NCI-H1417 (cell line): Measurements from ENCODE around the gene UBE4B.
A peak's percentile ranks its signal among the peaks of the same experiment; 100 is the strongest.
"Not testable (repeated sequence)": the region's sequence is repeated elsewhere in the genome, so short reads cannot be mapped to it uniquely, and the experiment has no call there.

Experiments
- DNase-seq, 3 experiments: peaks; one replicate each; lab custom pipeline; 2025; lab: John Stamatoyannopoulos, UW

UBE4B gene

DNA sequence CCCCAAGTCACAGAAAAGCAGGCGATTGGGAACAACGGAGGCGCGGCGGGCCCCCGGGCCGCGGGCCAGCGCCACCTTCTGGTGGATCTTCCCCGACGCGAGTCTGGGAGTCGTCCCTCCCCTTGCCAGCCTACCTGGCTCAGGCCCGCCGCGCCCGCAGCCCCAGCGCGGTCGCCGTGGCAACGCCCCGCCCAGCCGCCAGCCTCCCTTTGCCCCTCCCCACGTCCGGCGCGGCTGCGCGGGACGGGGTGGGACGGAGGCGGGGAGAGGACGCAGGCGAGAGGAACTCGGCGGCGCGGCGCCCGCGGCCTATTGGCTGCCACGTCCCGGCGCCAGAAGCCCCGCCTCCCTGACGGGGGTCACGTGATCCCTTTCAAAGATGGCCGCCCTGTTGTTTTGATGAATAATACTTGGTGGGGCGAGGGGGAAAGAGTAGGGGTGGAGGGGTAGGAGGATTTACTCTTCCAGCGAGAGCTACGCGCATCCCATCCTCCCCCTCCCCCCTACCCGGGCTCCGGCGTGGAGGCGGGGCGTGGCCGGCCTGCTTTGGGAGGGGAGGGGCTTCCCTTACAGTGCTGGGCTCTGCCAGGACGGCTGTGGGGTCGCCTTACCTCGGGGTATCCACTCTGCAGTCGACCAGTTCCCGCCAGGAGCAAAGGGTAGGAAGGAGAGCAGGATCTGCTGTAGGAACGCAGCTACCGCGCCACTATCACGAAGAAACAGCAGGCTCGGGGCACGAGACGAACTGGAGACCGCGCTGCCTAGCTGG, at the start of gene UBE4B:
Gene UBE4B, plus strand, starts transcription at position 369 of the 769 bp plus-strand sequence. CDS start 713 bp downstream, outside the sequence.
- DNase-seq: peak; percentile 98 to 99 (median 99)

DNA sequence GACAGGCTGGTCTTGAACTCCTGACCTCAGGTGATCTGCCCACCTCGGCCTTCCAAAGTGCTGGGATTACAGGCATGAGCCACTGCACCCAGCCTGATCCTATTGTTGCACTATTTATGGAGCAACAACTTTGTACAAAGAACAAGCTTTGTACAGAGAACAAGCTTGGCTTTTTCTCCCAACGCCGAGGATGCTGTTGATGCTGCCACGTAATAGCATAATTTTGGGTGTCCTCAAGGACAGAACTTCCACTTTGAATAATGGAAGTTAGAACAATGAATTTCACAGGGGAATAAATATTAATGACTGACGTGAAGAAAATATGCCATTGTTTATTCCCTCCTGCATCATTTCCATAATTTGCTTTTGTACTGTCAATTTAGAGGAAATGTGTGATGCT, 48.5 kb upstream of the UBE4B start:
- no peak for DNase-seq

DNA sequence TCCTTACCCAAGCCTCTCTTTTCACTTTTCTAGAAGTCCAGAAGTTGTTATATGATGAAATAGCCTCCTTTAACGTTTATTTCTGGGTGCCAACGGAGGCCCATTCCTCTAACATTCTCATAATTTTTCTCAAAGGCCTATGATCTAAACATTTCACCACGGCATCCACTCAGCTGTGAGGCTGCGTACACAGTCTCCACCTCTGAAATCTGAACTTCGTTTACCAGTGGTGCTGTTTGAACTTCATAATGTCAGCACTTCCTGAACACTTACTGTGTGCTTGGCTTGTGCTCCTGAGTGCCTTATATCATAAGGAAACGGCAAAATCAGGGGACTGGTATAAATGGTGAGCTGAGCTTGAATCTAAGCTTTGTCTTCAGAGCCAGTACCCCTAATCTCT, 47.8 kb upstream of the UBE4B start:
- peak in 1 of 3 experiments; percentile 6 for DNase-seq

DNA sequence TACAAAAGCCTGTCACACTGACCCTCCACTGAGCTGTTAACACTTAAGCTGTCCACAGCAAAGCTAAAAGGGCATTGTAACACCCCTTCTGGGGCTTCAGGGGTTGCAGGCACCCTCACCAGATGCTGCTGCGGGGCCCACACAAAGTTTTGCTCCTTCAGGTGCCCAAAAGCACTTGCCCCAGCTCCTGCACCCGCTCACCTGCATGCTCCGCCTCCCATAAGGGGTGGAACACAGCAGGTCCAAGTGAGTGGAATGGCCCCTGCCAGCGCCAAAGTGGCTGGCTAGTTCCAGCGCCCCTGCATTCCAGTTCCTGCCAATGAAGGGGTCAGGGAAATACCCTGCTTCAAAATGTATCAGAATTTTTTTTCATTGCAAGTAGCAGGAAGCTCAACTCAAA, 43.0 kb upstream of the UBE4B start:
- DNase-seq: no peak

DNA sequence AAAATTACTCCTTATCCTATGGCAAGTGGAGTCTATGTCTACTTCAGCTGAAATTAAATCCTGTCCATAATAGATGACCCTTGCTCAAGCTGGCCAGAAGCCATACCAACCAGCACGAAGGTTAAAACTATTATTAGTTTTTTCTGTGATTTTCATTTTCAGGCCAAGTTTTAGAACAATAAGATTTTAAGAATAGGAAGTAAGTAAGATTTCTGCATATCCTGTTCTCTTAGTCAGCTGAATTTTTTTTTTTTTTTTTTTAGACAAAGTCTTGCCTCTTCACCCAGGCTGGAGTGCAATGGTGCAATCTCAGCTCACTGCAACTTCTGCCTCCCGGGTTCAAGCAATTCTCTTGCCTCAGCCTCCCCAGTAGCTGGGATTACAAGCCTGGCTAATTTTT, 41.8 kb upstream of the UBE4B start:
- DNase-seq: no peak

DNA sequence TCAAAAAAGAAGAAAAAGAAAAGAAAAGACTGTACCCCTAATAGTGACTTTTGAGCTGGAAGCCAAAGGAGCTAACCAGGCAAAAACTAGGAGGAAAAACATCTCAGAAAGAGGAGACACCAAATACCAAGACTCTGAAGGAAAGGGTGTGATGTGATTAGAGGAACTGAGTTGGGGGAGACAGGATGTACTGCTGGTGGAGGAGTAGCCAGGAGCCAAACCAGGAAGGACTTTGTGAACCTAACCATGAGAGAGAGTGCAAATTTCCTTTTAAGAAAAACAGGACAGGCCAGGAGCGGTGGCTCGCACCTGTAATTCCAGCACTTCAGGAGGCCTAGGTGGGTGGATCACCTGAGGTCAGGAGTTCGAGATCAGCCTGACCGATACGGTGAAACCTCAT, 39.8 kb upstream of the UBE4B start:
- DNase-seq: no peak

DNA sequence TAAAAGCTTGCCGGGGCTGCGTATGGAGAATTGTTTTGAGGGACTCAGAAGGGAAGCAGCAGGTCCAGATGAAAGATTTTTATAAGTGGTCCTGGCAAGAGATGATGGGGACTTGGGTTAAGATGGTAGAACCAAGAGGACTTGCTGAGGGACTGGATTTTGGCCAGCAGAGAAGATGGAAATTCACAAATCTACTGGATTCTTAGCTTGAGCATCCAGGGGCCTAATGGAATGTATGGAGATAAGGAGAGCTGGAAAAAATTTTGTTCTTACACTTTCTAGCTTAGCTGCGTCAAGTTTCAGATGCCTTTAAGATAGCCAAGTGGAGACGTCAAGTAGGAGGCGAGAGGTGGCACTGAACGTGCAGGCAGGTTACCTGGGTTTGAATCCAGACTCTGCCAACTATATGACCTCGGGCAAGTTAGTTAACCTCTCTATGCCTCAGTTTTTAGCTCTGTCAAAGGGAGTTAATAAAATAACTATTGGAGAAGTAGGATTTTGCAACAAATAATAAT, 39.1 kb upstream of the UBE4B start:
- DNase-seq: no peak

DNA sequence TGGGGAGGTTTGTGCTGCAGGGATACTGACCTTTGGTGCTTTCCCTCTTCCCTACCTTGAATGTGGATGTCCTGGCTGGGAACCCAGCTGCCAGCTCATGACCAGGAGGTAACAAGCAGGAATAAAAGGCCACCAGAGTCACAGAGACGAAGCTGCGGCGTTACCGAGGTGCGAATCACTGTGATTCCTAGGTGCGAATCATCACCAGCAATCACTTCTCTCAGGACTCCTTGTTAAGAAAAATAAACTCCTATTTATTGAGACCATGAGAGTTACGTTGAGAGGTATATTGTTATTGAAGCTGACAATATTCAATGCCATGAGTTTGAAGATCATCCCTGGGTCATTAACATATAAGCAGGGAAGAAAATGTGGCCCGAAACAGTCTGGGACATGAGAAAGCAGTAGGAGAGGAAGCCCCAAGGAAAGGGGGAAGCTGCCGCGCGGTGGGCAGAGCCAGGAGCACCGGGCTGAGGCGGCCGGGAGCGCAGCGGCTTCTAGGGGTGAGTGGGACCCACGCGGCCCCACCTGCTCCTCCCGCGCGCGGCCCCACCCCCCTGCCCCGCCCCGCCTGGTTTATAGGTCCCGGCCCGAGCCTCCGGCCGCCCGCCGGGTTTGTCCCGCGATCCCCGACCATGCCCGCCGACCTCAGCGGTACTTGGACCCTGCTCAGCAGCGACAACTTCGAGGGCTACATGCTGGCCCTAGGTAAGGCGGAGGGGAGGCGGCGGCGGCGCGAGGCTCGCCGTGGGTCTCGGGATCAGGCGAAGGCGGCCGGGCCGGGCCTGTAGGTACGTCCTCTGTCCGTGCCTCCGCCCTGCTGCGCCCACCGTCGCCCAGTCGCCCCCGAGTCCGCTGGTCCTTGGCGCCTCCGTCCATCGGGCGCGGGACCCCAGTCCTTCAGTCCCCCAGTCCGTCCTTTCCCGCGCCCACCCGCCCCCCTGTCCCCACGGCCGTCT, 35.9 kb upstream of the UBE4B start, which contains the start of gene RBP7:
Gene RBP7, plus strand, starts transcription at position 605 of the 959 bp plus-strand sequence. Its CDS starts 31 bp downstream, at position 636.
- peak in 2 of 3 experiments; percentile 26 to 30 for DNase-seq

DNA sequence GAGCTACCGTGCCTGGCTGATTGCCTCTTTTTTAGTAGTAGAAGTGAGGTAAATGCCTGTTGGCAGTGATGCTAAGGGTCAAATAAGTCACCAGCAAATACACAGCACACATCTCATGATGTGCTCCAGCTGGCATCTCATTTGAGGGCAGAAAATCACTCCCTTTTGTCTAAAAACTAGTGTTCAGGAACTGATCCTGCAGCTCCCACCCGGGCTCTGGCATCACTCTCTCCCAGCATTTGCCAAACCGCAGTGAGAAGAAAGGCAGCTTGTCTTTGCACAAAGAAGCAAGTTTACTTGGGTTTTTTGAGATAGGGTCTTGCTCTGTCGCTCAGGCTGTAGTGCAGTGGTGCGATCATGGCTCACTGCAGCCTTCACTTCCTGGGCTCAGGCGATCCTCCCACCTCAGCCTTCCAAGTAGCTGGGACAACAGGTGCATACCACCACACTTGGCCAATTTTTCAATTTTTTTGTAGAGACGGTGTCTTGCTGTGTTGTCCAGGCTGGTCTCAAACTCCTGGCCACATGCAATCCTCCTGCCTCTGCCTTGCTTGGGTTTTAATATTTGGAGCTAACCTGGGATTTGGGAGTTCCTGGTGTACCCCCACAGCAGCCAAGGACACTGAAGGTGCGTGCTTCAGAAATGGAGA, 31.6 kb upstream of the UBE4B start:
- DNase-seq: no peak

DNA sequence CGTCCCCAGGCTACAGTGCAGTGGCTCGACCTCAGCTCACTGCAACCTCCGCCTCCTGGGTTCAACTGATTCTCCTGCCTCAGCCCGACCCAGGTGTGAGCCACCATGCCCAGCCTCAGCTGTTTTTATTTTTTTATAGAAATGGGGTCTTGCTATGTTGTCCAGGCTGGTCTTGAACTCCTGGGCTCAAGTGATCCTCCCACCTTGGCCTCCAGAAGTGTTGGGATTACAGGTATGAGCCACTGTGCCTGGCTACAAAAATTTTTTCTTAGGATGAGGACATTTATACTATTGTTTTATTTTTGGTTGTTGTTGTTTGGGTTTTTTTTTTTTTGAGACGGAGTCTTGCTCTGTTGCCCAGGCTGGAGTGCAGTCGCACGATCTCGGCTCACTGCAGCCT, 27.5 kb upstream of the UBE4B start:
- DNase-seq: not testable (repeated sequence)

DNA sequence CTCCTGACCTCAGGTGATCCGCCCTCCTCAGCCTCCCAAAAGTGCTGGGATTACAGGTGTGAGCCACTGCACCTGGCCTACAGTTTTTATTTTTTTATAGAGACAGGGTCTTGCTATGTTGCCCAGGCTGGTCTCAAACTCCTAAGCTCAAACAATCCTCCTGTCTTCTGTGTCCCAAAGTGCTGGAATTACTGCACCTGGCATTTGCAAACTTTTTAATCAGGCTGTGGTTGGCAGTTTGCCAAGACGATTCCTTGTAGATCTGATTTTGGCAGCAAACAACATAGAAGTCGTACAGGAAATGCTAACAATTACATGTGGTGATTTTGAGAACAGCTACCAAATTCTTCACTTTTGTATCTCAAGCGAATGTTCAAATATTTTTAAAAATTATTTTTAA, 25.6 kb upstream of the UBE4B start:
- DNase-seq: peak in 1 of 3 experiments; percentile 7

DNA sequence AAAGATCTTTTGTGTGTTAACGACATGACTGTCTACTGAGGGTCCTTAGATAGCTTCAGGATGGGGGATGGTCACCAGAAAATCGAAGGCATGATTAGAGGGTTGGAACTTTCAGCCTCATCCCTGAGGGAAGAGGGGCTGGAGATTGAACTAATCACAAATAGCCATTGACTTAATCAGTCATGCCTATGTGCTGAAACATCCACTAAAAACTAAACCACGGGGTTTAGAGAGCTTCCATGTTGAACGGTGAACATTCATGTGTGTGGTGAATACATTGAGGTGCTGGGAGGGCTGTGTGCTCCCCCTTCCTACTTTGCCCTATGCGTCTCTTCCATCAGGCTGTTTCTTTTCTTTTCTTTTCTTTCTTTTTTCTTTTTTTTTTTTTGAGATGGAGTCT, 18.7 kb upstream of the UBE4B start:
- no peak for DNase-seq

DNA sequence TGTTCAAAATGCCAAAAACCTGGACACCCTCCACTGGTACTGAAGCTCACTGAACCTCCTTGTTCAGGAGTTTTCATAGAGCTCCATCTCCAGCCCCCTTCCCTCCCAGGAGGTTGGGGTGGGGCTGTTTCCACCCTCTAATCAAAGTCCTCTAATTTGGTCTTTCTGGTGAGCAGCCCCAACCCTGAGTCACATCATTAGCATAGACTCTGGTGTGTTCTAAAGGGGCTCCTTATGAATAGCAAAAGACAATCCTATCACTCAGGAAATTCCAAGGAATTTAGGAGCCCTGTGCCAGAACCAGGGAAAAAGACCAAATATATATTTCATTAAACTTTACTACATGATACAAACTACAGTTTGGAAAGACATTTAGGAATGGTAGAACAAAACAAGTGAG, 13.2 kb upstream of the UBE4B start:
- DNase-seq: no peak

DNA sequence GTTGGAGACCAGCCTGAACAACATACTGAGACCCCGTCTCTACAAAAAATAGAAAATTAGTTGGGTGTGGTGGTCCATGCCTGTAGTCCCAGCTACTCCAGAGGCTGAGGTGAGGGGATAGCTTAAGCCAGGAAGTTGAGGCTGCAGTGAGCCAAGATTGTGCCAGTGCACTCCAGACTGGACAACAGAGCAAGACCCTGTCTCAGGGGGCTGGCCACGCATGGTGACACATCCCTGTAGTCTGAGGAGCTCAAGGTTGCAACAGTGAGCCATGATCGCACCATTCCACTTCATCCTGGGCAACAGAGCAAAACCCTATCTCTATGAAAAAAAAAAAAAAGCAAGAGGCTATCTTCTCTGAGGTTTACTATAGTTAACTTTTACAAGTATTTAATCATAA, 12.7 kb upstream of the UBE4B start:
- no peak for DNase-seq

DNA sequence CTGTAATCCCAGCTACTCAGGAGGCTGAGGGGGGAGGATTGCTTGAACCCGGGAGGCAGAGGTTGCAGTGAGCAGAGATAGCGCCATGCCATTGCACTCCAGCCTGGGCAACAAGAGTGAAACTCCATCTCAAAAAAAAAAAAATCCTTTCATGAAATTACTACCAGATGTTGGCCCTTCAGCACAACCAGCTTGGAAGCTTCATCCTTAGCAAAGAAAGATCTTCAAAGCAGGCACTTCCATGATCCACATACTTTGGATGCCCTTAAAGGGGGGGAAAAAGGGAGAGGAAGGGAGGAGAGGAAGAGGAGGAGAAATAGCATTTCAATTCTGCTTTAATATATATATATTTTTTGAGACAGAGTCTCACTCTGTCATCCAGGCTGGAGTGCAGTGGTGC, 12.1 kb upstream of the UBE4B start:
- not testable (repeated sequence) for DNase-seq

DNA sequence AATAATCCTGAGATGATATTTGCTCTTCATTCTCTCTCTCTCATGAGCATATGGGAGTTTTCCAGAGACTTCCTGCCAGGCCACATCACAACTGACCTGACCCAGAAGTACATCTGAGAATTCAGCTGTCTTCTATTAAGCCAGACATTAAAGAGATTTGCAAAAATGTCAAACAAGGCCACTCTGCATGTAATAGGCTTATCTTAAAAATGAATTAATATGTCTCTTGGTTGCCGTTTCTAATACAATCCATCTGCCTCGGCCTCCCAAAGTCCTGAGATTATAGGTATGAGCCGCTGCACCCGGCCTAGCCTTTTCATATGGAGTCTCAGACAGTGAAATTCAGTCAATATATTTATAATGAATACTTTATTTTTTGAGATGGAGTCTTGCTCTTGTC, 10.8 kb upstream of the UBE4B start:
- DNase-seq: not testable (repeated sequence)

DNA sequence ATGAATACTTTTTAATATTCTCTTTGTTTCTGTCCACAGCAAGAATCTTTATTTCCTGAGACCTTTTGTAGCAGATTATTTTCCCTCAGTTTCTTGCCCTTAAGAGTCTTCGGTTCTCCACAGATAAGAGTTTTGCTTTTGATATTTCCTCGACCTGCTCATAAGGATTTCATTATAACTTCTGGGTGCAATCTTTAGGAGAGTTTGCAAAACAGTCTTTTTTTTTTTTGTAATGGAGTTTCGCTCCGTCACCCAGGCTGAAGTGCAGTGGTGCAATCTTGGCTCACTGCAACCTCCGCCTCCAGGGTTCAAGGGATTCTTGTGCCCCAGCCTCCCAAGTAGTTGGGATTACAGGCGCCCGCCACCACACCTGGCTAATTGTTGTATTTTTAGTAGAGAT, 10.1 kb upstream of the UBE4B start:
- no peak for DNase-seq

DNA sequence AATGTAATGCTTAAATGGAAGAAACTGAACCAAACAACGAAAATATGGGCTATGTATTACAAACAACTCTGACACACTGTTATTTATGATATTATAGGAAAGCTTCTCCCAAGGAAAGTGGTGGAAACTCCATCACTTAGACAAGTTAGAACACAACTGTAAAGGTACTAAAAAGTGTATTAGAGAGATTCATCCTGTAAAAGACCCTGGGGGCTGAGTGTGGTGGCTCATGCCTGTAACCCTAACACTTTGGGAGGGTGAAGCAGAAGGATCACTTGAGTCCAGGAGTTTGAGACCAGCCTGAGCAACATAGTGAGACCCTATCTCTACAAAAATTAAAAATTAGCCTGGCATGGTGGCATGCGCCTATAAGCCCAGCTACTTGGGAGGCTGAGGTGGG, 7.4 kb upstream of the UBE4B start:
- no peak for DNase-seq

DNA sequence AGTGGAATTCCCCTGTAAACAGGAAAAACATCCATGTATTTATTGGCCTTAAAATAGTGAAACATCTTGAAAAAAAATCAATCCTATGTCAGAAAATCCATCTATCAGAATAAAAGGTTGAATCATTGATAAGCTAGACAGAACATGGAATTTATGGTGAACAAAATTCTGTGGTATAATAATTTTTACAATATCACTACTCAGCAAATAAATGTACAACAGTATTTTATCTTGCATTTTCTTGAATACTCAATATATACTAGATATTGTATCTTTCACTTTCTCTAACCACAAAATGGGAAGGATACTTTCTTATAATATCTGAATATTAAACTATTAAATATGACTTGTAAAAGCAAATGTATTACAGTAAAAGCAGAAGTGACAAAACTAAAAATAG, 5.7 kb upstream of the UBE4B start:
- no peak for DNase-seq

DNA sequence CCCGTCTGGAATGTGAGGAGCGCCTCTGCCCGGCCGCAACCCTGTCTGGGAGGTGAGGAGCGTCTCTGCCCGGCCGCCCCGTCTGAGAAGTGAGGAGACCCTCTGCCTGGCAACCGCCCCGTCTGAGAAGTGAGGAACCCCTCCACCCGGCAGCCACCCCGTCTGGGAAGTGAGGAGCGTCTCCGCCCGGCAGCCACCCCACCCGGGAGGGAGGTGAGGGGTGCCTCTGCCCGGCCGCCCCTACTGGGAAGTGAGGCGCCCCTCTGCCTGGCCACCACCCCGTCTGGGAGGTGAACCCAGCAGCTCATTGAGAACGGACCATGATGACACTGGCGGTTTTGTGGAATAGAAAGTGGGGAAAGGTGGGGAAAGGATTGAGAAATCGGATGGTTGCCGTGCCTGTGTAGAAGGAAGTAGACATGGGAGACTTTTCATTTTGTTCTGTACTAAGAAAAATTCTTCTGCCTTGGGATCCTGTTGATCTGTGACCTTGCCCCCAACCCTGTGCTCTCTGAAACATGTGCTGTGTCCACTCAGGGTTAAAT, 3.7 kb upstream of the UBE4B start:
- DNase-seq: not testable (repeated sequence)

DNA sequence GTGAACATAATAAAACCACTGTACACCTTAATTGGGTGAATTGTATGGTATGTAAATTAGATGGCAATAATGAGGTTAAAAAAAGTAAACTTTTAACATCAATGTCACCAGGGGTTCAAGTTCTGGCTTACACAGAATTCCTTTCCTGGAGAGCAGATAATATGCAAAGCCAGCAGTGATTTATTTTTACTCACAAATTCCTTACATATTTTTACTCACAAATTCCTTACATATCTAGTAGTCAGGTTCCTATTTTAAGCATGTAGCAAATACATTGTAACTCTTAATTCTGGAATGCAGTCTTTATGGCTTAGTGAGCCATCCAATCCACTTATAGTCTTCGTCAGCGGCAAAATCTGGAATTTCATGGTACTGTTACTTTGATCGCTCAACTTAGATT, 1.3 kb upstream of the UBE4B start:
- DNase-seq: no peak

DNA sequence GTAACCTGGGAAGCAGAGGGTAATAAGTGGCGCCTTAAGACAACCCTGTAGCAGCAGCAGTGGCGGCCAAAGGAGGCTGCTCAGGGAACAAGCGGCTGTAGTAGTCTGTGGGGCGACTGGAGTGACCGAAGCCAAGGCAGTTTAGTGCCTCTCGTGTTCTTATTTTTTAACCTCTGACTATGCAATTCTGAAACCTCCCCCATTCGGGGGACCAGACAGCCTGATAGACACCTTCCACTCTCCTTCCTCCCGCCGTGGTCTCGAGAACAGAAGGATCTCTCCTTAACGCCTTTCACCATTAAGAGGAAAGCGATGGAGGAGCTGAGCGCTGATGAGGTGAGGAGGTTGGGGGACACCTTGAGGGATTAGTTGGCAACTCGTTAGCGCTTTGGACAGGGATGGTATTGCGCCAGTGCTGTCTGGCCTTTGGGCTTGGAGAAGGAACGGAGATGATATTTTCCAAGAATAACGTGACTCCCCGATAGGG, 644 bp downstream of the UBE4B start:
- peak; percentile 38 to 85 (median 79) for DNase-seq
